ENCODE results near the gene ARHGEF3.

ARHGEF3 gene

GRCh38 chr3:56825567-56826438 is 24.1 kb upstream of the ARHGEF3 start:
- Histone ChIP-seq H3K27me3 (ENCODE audit: control insufficient read depth in 3 of 3, insufficient read depth in 3 of 3, low read depth in 1 of 3, low read length in 3 of 3) (peaks cover 0 to 6% (median 0%) of the 10 kb centered on the region in 3 experiments), H3K79me1 (ENCODE audit: low read depth, low read length) (no peaks in the 10 kb centered on the region), H3K27ac (replicated peaks; ENCODE audit: low read length) (no peak overlapping the region), H2AFZ (ENCODE audit: low read length) (peak overlapping the region; percentile 42), H3K14ac (ENCODE audit: low read length) (no peak overlapping the region), H3K23ac (ENCODE audit: low read depth, low read length, poor library complexity) (no peak overlapping the region), H3K4me3 (ENCODE audit: low read length in 2 of 2) (no peak overlapping the region), H4K91ac (ENCODE audit: low read depth, low read length, poor library complexity) (no peak overlapping the region), H4K8ac (ENCODE audit: low read depth, low read length) (no peak overlapping the region), H2BK120ac (ENCODE audit: low read depth, low read length) (no peak overlapping the region), H3K4me1 (ENCODE audit: control insufficient read depth in 2 of 2, insufficient read depth in 1 of 2, low read depth in 1 of 2, low read length in 2 of 2) (peaks cover 2 to 5% of the 10 kb centered on the region in 2 donors), H2BK15ac (ENCODE audit: low read length) (no peak overlapping the region), H2BK12ac (ENCODE audit: low read length) (no peak overlapping the region), H3K9ac (ENCODE audit: low read depth, low read length, poor library complexity) (no peak overlapping the region), H3K4ac (ENCODE audit: low read length) (no peak overlapping the region), H3K18ac (ENCODE audit: low read length) (no peak overlapping the region), H3K36me3 (replicated peaks in 1 of 2; ENCODE audit: control insufficient read depth in 2 of 2, insufficient read depth in 2 of 2, low read length in 2 of 2) (no peaks in the 10 kb centered on the region), H2AK5ac (ENCODE audit: low read depth, low read length) (no peak overlapping the region), H3K9me3 (replicated peaks in 1 of 2; ENCODE audit: control insufficient read depth in 2 of 2, insufficient read depth in 1 of 2, low read depth in 1 of 2, low read length in 2 of 2) (no peaks in the 10 kb centered on the region), H3K4me2 (ENCODE audit: insufficient read depth, low read length, poor library complexity, severe bottlenecking) (no peak overlapping the region), H2BK5ac (ENCODE audit: low read length) (no peak overlapping the region)
- no CpG with 5 or more reads among the region's 4 CpGs for WGBS, 2 donors (ENCODE audit: extremely low coverage in 2 of 2, insufficient read length in 2 of 2, insufficient replicate concordance in 1 of 2)
- DNase-seq (ENCODE audit: low spot score) = no peak

- no peak overlapping the region for H2BK5ac ChIP-seq (ENCODE audit: low read length)
- WGBS, 2 donors (ENCODE audit: extremely low coverage in 2 of 2, insufficient read length in 2 of 2, insufficient replicate concordance in 1 of 2) = no CpG with 5 or more reads among the region's 4 CpGs
- H3K23ac ChIP-seq (ENCODE audit: low read depth, low read length, poor library complexity) = no peak overlapping the region
- H2BK15ac ChIP-seq (ENCODE audit: low read length) = no peak overlapping the region
- H3K27ac ChIP-seq (replicated peaks; ENCODE audit: low read length) = no peak overlapping the region
- DNase-seq (ENCODE audit: low spot score) = no peak
- H2BK120ac ChIP-seq (ENCODE audit: low read depth, low read length) = no peak overlapping the region
- H3K4me2 ChIP-seq (ENCODE audit: insufficient read depth, low read length, poor library complexity, severe bottlenecking) = no peak overlapping the region
- H3K4ac ChIP-seq (ENCODE audit: low read length) = no peak overlapping the region
- no peak overlapping the region for H3K18ac ChIP-seq (ENCODE audit: low read length)
- no peak overlapping the region for H4K91ac ChIP-seq (ENCODE audit: low read depth, low read length, poor library complexity)
- peaks cover 2 to 5% of the 10 kb centered on the region in 2 donors for H3K4me1 ChIP-seq (ENCODE audit: control insufficient read depth in 2 of 2, insufficient read depth in 1 of 2, low read depth in 1 of 2, low read length in 2 of 2)
- no peaks in the 10 kb centered on the region for H3K79me1 ChIP-seq (ENCODE audit: low read depth, low read length)
- peaks cover 0 to 6% (median 0%) of the 10 kb centered on the region in 3 experiments for H3K27me3 ChIP-seq (ENCODE audit: control insufficient read depth in 3 of 3, insufficient read depth in 3 of 3, low read depth in 1 of 3, low read length in 3 of 3)
- H3K36me3 ChIP-seq (replicated peaks in 1 of 2; ENCODE audit: control insufficient read depth in 2 of 2, insufficient read depth in 2 of 2, low read length in 2 of 2) = no peaks in the 10 kb centered on the region
- H3K14ac ChIP-seq (ENCODE audit: low read length) = no peak overlapping the region
- H2AFZ ChIP-seq (ENCODE audit: low read length) = no peak overlapping the region
- H2AK5ac ChIP-seq (ENCODE audit: low read depth, low read length) = no peak overlapping the region
- H2BK12ac ChIP-seq (ENCODE audit: low read length) = no peak overlapping the region
- no peaks in the 10 kb centered on the region for H3K9me3 ChIP-seq (replicated peaks in 1 of 2; ENCODE audit: control insufficient read depth in 2 of 2, insufficient read depth in 1 of 2, low read depth in 1 of 2, low read length in 2 of 2)
- no peak overlapping the region for H3K9ac ChIP-seq (ENCODE audit: low read depth, low read length, poor library complexity)
- H4K8ac ChIP-seq (ENCODE audit: low read depth, low read length) = no peak overlapping the region
- H3K4me3 ChIP-seq (ENCODE audit: low read length in 2 of 2) = no peak overlapping the region
These were observed 22.4 kb upstream of the ARHGEF3 start for GRCh38 chr3:56823984-56824703.

GRCh38 chr3:56823421-56823926 is 21.7 kb upstream of the ARHGEF3 start:
- no peak overlapping the region for H3K14ac ChIP-seq (ENCODE audit: low read length)
- no peak overlapping the region for H2AFZ ChIP-seq (ENCODE audit: low read length)
- peaks cover 2 to 5% of the 10 kb centered on the region in 2 donors for H3K4me1 ChIP-seq (ENCODE audit: control insufficient read depth in 2 of 2, insufficient read depth in 1 of 2, low read depth in 1 of 2, low read length in 2 of 2)
- no peak overlapping the region for H2AK5ac ChIP-seq (ENCODE audit: low read depth, low read length)
- no peak overlapping the region for H3K18ac ChIP-seq (ENCODE audit: low read length)
- H3K27me3 ChIP-seq (ENCODE audit: control insufficient read depth in 3 of 3, insufficient read depth in 3 of 3, low read depth in 1 of 3, low read length in 3 of 3) = peaks cover 0 to 6% (median 0%) of the 10 kb centered on the region in 3 experiments
- no peak overlapping the region for H3K23ac ChIP-seq (ENCODE audit: low read depth, low read length, poor library complexity)
- no peak overlapping the region for H3K4me3 ChIP-seq (ENCODE audit: low read length in 2 of 2)
- no peak overlapping the region for H2BK15ac ChIP-seq (ENCODE audit: low read length)
- no peak overlapping the region for H2BK120ac ChIP-seq (ENCODE audit: low read depth, low read length)
- DNase-seq (ENCODE audit: low spot score) = no peak
- H3K36me3 ChIP-seq (replicated peaks in 1 of 2; ENCODE audit: control insufficient read depth in 2 of 2, insufficient read depth in 2 of 2, low read length in 2 of 2) = no peaks in the 10 kb centered on the region
- H4K8ac ChIP-seq (ENCODE audit: low read depth, low read length) = no peak overlapping the region
- H3K27ac ChIP-seq (replicated peaks; ENCODE audit: low read length) = no peak overlapping the region
- no peaks in the 10 kb centered on the region for H3K79me1 ChIP-seq (ENCODE audit: low read depth, low read length)
- H3K4me2 ChIP-seq (ENCODE audit: insufficient read depth, low read length, poor library complexity, severe bottlenecking) = no peak overlapping the region
- H2BK5ac ChIP-seq (ENCODE audit: low read length) = no peak overlapping the region
- H3K4ac ChIP-seq (ENCODE audit: low read length) = no peak overlapping the region
- H3K9me3 ChIP-seq (replicated peaks in 1 of 2; ENCODE audit: control insufficient read depth in 2 of 2, insufficient read depth in 1 of 2, low read depth in 1 of 2, low read length in 2 of 2) = no peaks in the 10 kb centered on the region
- no peak overlapping the region for H4K91ac ChIP-seq (ENCODE audit: low read depth, low read length, poor library complexity)
- H2BK12ac ChIP-seq (ENCODE audit: low read length) = no peak overlapping the region
- no peak overlapping the region for H3K9ac ChIP-seq (ENCODE audit: low read depth, low read length, poor library complexity)

GRCh38 chr3:56822501-56822900 is 20.8 kb upstream of the ARHGEF3 start:
- Histone ChIP-seq H3K79me1 (ENCODE audit: low read depth, low read length) (no peaks in the 10 kb centered on the region), H2BK15ac (ENCODE audit: low read length) (no peak overlapping the region), H3K9me3 (replicated peaks in 1 of 2; ENCODE audit: control insufficient read depth in 2 of 2, insufficient read depth in 1 of 2, low read depth in 1 of 2, low read length in 2 of 2) (no peaks in the 10 kb centered on the region), H2AFZ (ENCODE audit: low read length) (no peak overlapping the region), H3K36me3 (replicated peaks in 1 of 2; ENCODE audit: control insufficient read depth in 2 of 2, insufficient read depth in 2 of 2, low read length in 2 of 2) (no peaks in the 10 kb centered on the region), H4K8ac (ENCODE audit: low read depth, low read length) (no peak overlapping the region), H2AK5ac (ENCODE audit: low read depth, low read length) (no peak overlapping the region), H3K27me3 (ENCODE audit: control insufficient read depth in 3 of 3, insufficient read depth in 3 of 3, low read depth in 1 of 3, low read length in 3 of 3) (peaks cover 0 to 11% (median 0%) of the 10 kb centered on the region in 3 experiments), H3K4me3 (ENCODE audit: low read length in 2 of 2) (no peak overlapping the region), H3K27ac (replicated peaks; ENCODE audit: low read length) (no peak overlapping the region), H3K9ac (ENCODE audit: low read depth, low read length, poor library complexity) (no peak overlapping the region), H3K23ac (ENCODE audit: low read depth, low read length, poor library complexity) (no peak overlapping the region), H2BK120ac (ENCODE audit: low read depth, low read length) (no peak overlapping the region), H2BK5ac (ENCODE audit: low read length) (no peak overlapping the region), H4K91ac (ENCODE audit: low read depth, low read length, poor library complexity) (no peak overlapping the region), H3K14ac (ENCODE audit: low read length) (no peak overlapping the region), H3K4ac (ENCODE audit: low read length) (no peak overlapping the region), H2BK12ac (ENCODE audit: low read length) (no peak overlapping the region), H3K18ac (ENCODE audit: low read length) (no peak overlapping the region), H3K4me1 (ENCODE audit: control insufficient read depth in 2 of 2, insufficient read depth in 1 of 2, low read depth in 1 of 2, low read length in 2 of 2) (peaks cover 2 to 5% of the 10 kb centered on the region in 2 donors), H3K4me2 (ENCODE audit: insufficient read depth, low read length, poor library complexity, severe bottlenecking) (no peak overlapping the region)
- no CpG with 5 or more reads among the region's 7 CpGs for WGBS, 2 donors (ENCODE audit: extremely low coverage in 2 of 2, insufficient read length in 2 of 2, insufficient replicate concordance in 1 of 2)
- no peak for DNase-seq (ENCODE audit: low spot score)

All from neuronal stem cell (in vitro differentiated cells).